SK-N-SH (cell line): ENCODE measurements around the gene KIF1A. TPM values are rescaled to one million over a fixed set of nuclear protein-coding genes. Genes with fewer than 3 reads are reported as not detected.

Source experiments
- CTCF ChIA-PET: fragments of 300-600, 350-600 bp; formaldehyde crosslinking; extraction: SDS; loops from one replicate; lab custom pipeline; 2021; lab: Yijun Ruan, JAX
- POLR2A ChIA-PET: fragments of 350-600 bp; sonication (Branson Sonifier 250); formaldehyde crosslinking; extraction: SDS; loops from one replicate; lab custom pipeline; 2020; ENCODE audit warnings: antibody characterized with exemption, inconsistent platforms; lab: Yijun Ruan, JAX
- DNase-seq: peaks from one replicate; pipeline ENCODE4 v3.0.0; 2012
- H2AFZ ChIP-seq: fragments of 200-600 bp; sonication (generic); 2 replicates; pipeline ENCODE4 v1.8.1; 2016; ENCODE audit warnings: antibody characterized with exemption, mild to moderate bottlenecking, low read depth
- H3F3A ChIP-seq: fragments of 200-600 bp; sonication (generic); replicated peaks from 2 replicates; pipeline ENCODE3; 2016; ENCODE audit warnings: antibody characterized with exemption, mild to moderate bottlenecking; ENCODE audit not compliant: insufficient read depth
- H3K27ac ChIP-seq, 2 experiments: fragments of 200-500 bp in 1 of 2; fragments of 200-600 bp in 1 of 2; sonication (Bioruptor generic) in 1 of 2; sonication (generic), shearing (Covaris generic) in 1 of 2; 2 replicates each; pipeline versions ENCODE4 v1.5.1 to v1.6.1; 2014 to 2016; ENCODE audit warnings: low read depth in 2 of 2, inconsistent platforms in 1 of 2, low read length in 1 of 2, mild to moderate bottlenecking in 1 of 2, mixed read lengths in 1 of 2
- H3K27me3 ChIP-seq: fragments of 200-600 bp; sonication (generic), shearing (Covaris generic); 2 replicates; pipeline ENCODE4 v1.6.1; 2016; ENCODE audit warnings: mixed run types; ENCODE audit not compliant: insufficient read depth
- H3K36me3 ChIP-seq, 2 experiments: fragments of 200-500 bp in 1 of 2; fragments of 200-600 bp in 1 of 2; sonication (Bioruptor generic) in 1 of 2; sonication (generic) in 1 of 2; replicated peaks in 1 of 2; 2 replicates each; pipeline versions ENCODE3 to v1.5.1; 2014 to 2016; ENCODE audit warnings: low read length in 1 of 2, mild to moderate bottlenecking in 1 of 2; ENCODE audit not compliant: insufficient read depth in 2 of 2, control insufficient read depth in 1 of 2
- H3K4me1 ChIP-seq, 2 experiments: fragments of 200-500 bp in 1 of 2; fragments of 200-600 bp in 1 of 2; sonication (Bioruptor generic) in 1 of 2; sonication (generic), shearing (Covaris generic) in 1 of 2; 2 replicates each; pipeline versions ENCODE4 v1.5.1 to v1.6.1; 2014 to 2016; ENCODE audit warnings: low read depth in 1 of 2, low read length in 1 of 2, mixed run types in 1 of 2; ENCODE audit not compliant: insufficient read depth in 2 of 2, control insufficient read depth in 1 of 2
- H3K4me2 ChIP-seq: fragments of 200-600 bp; sonication (generic), shearing (Covaris generic); 2 replicates; pipeline ENCODE4 v1.6.1; 2017; ENCODE audit warnings: mixed run types
- H3K4me3 ChIP-seq, 2 experiments: fragments of 200-500 bp in 1 of 2; fragments of 200-600 bp in 1 of 2; sonication (Bioruptor generic) in 1 of 2; sonication (generic), shearing (Covaris generic) in 1 of 2; 2 replicates each; pipeline versions ENCODE4 v1.5.1 to v1.8.1; 2014 to 2016; ENCODE audit warnings: low read depth in 2 of 2, inconsistent platforms in 1 of 2, low read length in 1 of 2, mild to moderate bottlenecking in 1 of 2, mixed read lengths in 1 of 2, moderate library complexity in 1 of 2
- H3K79me2 ChIP-seq: fragments of 200-600 bp; sonication (generic); 2 replicates; pipeline ENCODE4 v1.8.1; 2017; ENCODE audit warnings: mild to moderate bottlenecking; ENCODE audit not compliant: insufficient read depth
- H3K9ac ChIP-seq: fragments of 200-600 bp; sonication (generic); 2 replicates; pipeline ENCODE4 v1.6.1; 2017; ENCODE audit warnings: mixed run types
- H3K9me2 ChIP-seq: fragments of 200-600 bp; sonication (generic); 2 replicates; pipeline ENCODE4 v1.6.1; 2017; ENCODE audit warnings: mixed run types
- H3K9me3 ChIP-seq: fragments of 200-600 bp; sonication (generic); 2 replicates; pipeline ENCODE4 v1.6.1; 2017; ENCODE audit warnings: mixed run types, mild to moderate bottlenecking, moderate library complexity
- H4K20me1 ChIP-seq: fragments of 200-600 bp; sonication (generic); 2 replicates; pipeline ENCODE4 v1.6.1; 2017; ENCODE audit warnings: mild to moderate bottlenecking, mixed run types; ENCODE audit not compliant: insufficient read depth
- FOXM1 ChIP-seq: IDR thresholded peaks from 2 replicates; pipeline ENCODE4 v1.4.0; 2012; ENCODE audit warnings: low read depth, mild to moderate bottlenecking
- GABPA ChIP-seq: IDR thresholded peaks from 2 replicates; pipeline ENCODE4 v1.4.0; 2012; ENCODE audit warnings: low read depth, mild to moderate bottlenecking
- MAX ChIP-seq: IDR thresholded peaks from 2 replicates; pipeline ENCODE4 v1.4.0; 2012; ENCODE audit warnings: low read depth
- MEF2A ChIP-seq: IDR thresholded peaks from 2 replicates; pipeline ENCODE4 v1.4.0; 2012; ENCODE audit warnings: low read depth, borderline replicate concordance
- PBX3 ChIP-seq: IDR thresholded peaks from 2 replicates; pipeline ENCODE4; 2012
- RAD21 ChIP-seq: IDR thresholded peaks from 2 replicates; pipeline ENCODE4 v1.6.1; 2012; ENCODE audit warnings: mild to moderate bottlenecking, low read length
- REST ChIP-seq: IDR thresholded peaks from 2 replicates; pipeline ENCODE4 v1.6.1; 2012; ENCODE audit warnings: mild to moderate bottlenecking, low read depth, low read length, moderate library complexity
- RFX5 ChIP-seq: IDR thresholded peaks from 2 replicates; pipeline ENCODE4 v1.6.1; 2012; ENCODE audit warnings: mild to moderate bottlenecking, improper control_type of control experiment, low read length
- RXRA ChIP-seq: IDR thresholded peaks from 2 replicates; pipeline ENCODE4 v1.4.0; 2012; ENCODE audit warnings: low read depth, mild to moderate bottlenecking, borderline replicate concordance
- SIN3A ChIP-seq: IDR thresholded peaks from 2 replicates; pipeline ENCODE4 v1.6.1; 2012; ENCODE audit warnings: low read depth, mild to moderate bottlenecking, low read length, moderate library complexity, borderline replicate concordance
- SMC3 ChIP-seq: IDR thresholded peaks from 2 replicates; pipeline ENCODE4 v1.6.1; 2012; ENCODE audit warnings: low read depth, low read length, improper control_type of control experiment
- USF1 ChIP-seq: IDR thresholded peaks from 2 replicates; pipeline ENCODE4 v1.4.0; 2012; ENCODE audit warnings: low read depth, borderline replicate concordance
- YY1 ChIP-seq: IDR thresholded peaks from 2 replicates; pipeline ENCODE4 v1.4.0; 2012; ENCODE audit warnings: low read depth, mild to moderate bottlenecking
- WGBS: methylation state at CpG from one replicate; pipeline ENCODE4 v1.1.6; 2017; ENCODE audit warnings: low lambda C conversion rate; 5-methylcytosine and 5-hydroxymethylcytosine counted together
- polyA plus RNA-seq, 3 experiments: library from polyadenylated mRNA; depleted of rRNA; stranded (reverse); fragments of >200 nt; gene quantifications; 2 replicates each; pipeline ENCODE4 v1.2.3, GENCODE V29; 2012

Gene KIF1A
- polyA plus RNA-seq, 1 of the 3 experiments (the other 2 are of a cell fraction), result 0.21 TPM

- TF ChIP-seq RAD21, result no peak
- no peak for TF ChIP-seq RFX5
- no peak for TF ChIP-seq RXRA
- TF ChIP-seq YY1, result no peak
These were observed 117.4 kb downstream of the KIF1A start (continued) for GRCh38 chr2:240702640-240703011.

- TF ChIP-seq YY1, result no peak
- TF ChIP-seq GABPA, result no peak
- TF ChIP-seq PBX3, result no peak
- no peak for TF ChIP-seq MAX
- no peak for TF ChIP-seq REST
- no peak for TF ChIP-seq MEF2A
- TF ChIP-seq SMC3, result no peak
- TF ChIP-seq RXRA, result no peak
- TF ChIP-seq SIN3A, result no peak
- no peak for TF ChIP-seq USF1
- TF ChIP-seq FOXM1, result no peak
- WGBS, result 65% methylated on average over 17 of the region's 30 CpGs
- CTCF ChIA-PET, result no interaction called here
- Histone ChIP-seq H3K9ac (no peak overlapping the region), H3K9me3 (no peaks in the 10 kb centered on the region), H2AFZ (no peak overlapping the region), H3K4me2 (no peak overlapping the region), H3K4me3 (no peak overlapping the region), H3F3A (no peaks in the 10 kb centered on the region), H3K9me2 (no peaks in the 10 kb centered on the region), H3K79me2 (no peaks in the 10 kb centered on the region), H4K20me1 (no peaks in the 10 kb centered on the region), H3K27me3 (peaks cover 6% of the 10 kb centered on the region; the same call in 1 of the 2 replicates), H3K36me3 (no peaks in the 10 kb centered on the region), H3K27ac (no peak overlapping the region), H3K4me1 (no peaks in the 10 kb centered on the region; a peak in 1 of 4 replicates)
- no peak for DNase-seq
- POLR2A ChIA-PET, result no interaction called here
These were observed 118.0 kb downstream of the KIF1A start for GRCh38 chr2:240701736-240702639.
